H9 (cell line): ENCODE data around the gene TECPR2. TPM values are rescaled to one million over a fixed set of nuclear protein-coding genes. Genes with fewer than 3 reads are reported as not detected.

Experiments
- DNase-seq: peaks from one replicate; pipeline ENCODE4 v3.0.0-alpha.2; 2017
- H2AFZ ChIP-seq: one replicate; pipeline ENCODE4 v1.6.1; 2013; ENCODE audit warnings: mild to moderate bottlenecking, low read length, control low read depth, moderate library complexity
- H2AK5ac ChIP-seq: 2 replicates; pipeline ENCODE4 v1.6.1; 2013; ENCODE audit warnings: low read length, control low read depth, mixed read lengths; ENCODE audit not compliant: insufficient read length
- H2BK120ac ChIP-seq: one replicate; pipeline ENCODE4 v1.6.1; 2013; ENCODE audit warnings: low read depth, mild to moderate bottlenecking, low read length, control low read depth, inconsistent platforms; ENCODE audit not compliant: poor library complexity, severe bottlenecking
- H2BK12ac ChIP-seq: 2 replicates; pipeline ENCODE4 v1.6.1; 2013; ENCODE audit warnings: low read length, control low read depth, mixed read lengths, low read depth; ENCODE audit not compliant: insufficient read length
- H2BK15ac ChIP-seq: 2 replicates; pipeline ENCODE4 v1.6.1; 2013; ENCODE audit warnings: low read depth, low read length, control low read depth
- H2BK20ac ChIP-seq: one replicate; pipeline ENCODE4 v1.6.1; 2013; ENCODE audit warnings: low read depth, mild to moderate bottlenecking, low read length, control low read depth, inconsistent platforms; ENCODE audit not compliant: poor library complexity, severe bottlenecking
- H2BK5ac ChIP-seq: 2 replicates; pipeline ENCODE4 v1.6.1; 2013; ENCODE audit warnings: low read length, control low read depth, mixed read lengths; ENCODE audit not compliant: insufficient read length
- H3K14ac ChIP-seq: 2 replicates; pipeline ENCODE4 v1.6.1; 2013; ENCODE audit warnings: low read length, control low read depth; ENCODE audit not compliant: insufficient read depth
- H3K18ac ChIP-seq: 2 replicates; pipeline ENCODE4 v1.6.1; 2013; ENCODE audit warnings: low read depth, mild to moderate bottlenecking, mixed read lengths, low read length, control low read depth; ENCODE audit not compliant: insufficient read length
- H3K23ac ChIP-seq: 2 replicates; pipeline ENCODE4 v1.6.1; 2013; ENCODE audit warnings: low read length, control low read depth, mixed read lengths, low read depth; ENCODE audit not compliant: insufficient read length
- H3K23me2 ChIP-seq: 2 replicates; pipeline ENCODE4 v1.6.1; 2013; ENCODE audit warnings: low read depth, mild to moderate bottlenecking, mixed read lengths, low read length, control low read depth; ENCODE audit not compliant: insufficient read length, poor library complexity, severe bottlenecking
- H3K27ac ChIP-seq: 2 replicates; pipeline ENCODE4 v1.5.1; 2013; ENCODE audit warnings: low read length, control low read depth, mixed read lengths, low read depth; ENCODE audit not compliant: insufficient read length
- H3K27me3 ChIP-seq: 2 replicates; pipeline ENCODE4 v1.6.1; 2013; ENCODE audit warnings: low read length, control low read depth, inconsistent platforms; ENCODE audit not compliant: insufficient read depth
- H3K4ac ChIP-seq: 2 replicates; pipeline ENCODE4 v1.6.1; 2013; ENCODE audit warnings: low read depth, mild to moderate bottlenecking, control low read depth, inconsistent platforms, low read length, moderate library complexity
- H3K4me1 ChIP-seq: 2 replicates; pipeline ENCODE4 v1.6.1; 2013; ENCODE audit warnings: low read length, control low read depth, inconsistent platforms; ENCODE audit not compliant: insufficient read depth
- H3K4me2 ChIP-seq: 2 replicates; pipeline ENCODE4 v1.6.1; 2013; ENCODE audit warnings: low read length, control low read depth, mixed read lengths; ENCODE audit not compliant: insufficient read length, insufficient read depth
- H3K56ac ChIP-seq: 2 replicates; pipeline ENCODE4 v1.6.1; 2013; ENCODE audit warnings: low read depth, mild to moderate bottlenecking, mixed read lengths, low read length, control low read depth; ENCODE audit not compliant: insufficient read length
- H3K79me1 ChIP-seq: 2 replicates; pipeline ENCODE4 v1.6.1; 2013; ENCODE audit warnings: low read depth, mild to moderate bottlenecking, moderate library complexity, low read length, control low read depth, inconsistent platforms; ENCODE audit not compliant: insufficient read depth, poor library complexity, severe bottlenecking
- H3K79me2 ChIP-seq: 2 replicates; pipeline ENCODE4 v1.6.1; 2013; ENCODE audit warnings: low read length, control low read depth, inconsistent platforms; ENCODE audit not compliant: insufficient read depth
- H3K9ac ChIP-seq: 2 replicates; pipeline ENCODE4 v1.6.1; 2013; ENCODE audit warnings: low read length, control low read depth, mixed read lengths; ENCODE audit not compliant: insufficient read length; ENCODE audit errors: extremely low read depth
- H3K9me3 ChIP-seq: one replicate; pipeline ENCODE4 v1.6.1; 2013; ENCODE audit warnings: low read depth, low read length, inconsistent platforms; ENCODE audit not compliant: control insufficient read depth
- H3T11ph ChIP-seq: one replicate; pipeline ENCODE4 v1.6.1; 2013; ENCODE audit warnings: mild to moderate bottlenecking, low read length, control low read depth, inconsistent platforms
- H4K20me1 ChIP-seq: one replicate; pipeline ENCODE4 v1.6.1; 2013; ENCODE audit not compliant: control insufficient read depth, insufficient read length, insufficient read depth
- H4K5ac ChIP-seq: 2 replicates; pipeline ENCODE4 v1.6.1; 2013; ENCODE audit warnings: low read depth, mild to moderate bottlenecking, mixed read lengths, low read length, control low read depth; ENCODE audit not compliant: insufficient read length
- H4K8ac ChIP-seq: replicated peaks from 2 replicates; pipeline ENCODE4 v1.6.1; 2013; ENCODE audit warnings: low read length, control low read depth, mixed read lengths, low read depth; ENCODE audit not compliant: insufficient read length
- H4K91ac ChIP-seq: 2 replicates; pipeline ENCODE4 v1.6.1; 2013; ENCODE audit warnings: low read depth, mild to moderate bottlenecking, moderate library complexity, mixed read lengths, low read length, control low read depth; ENCODE audit not compliant: insufficient read length
- H3K27ac Mint-ChIP-seq, 3 experiments: 2 replicates in 2 of 3; 3 replicates in 1 of 3; pipeline ENCODE4 v1.8.0; 2020 to 2021; ENCODE audit warnings: mixed read lengths in 3 of 3, mild to moderate bottlenecking in 1 of 3, moderate library complexity in 1 of 3
- H3K27me3 Mint-ChIP-seq: 2 replicates; pipeline ENCODE4 v1.8.0; 2021; ENCODE audit warnings: low read depth, mild to moderate bottlenecking, moderate library complexity, mixed read lengths
- H3K36me3 Mint-ChIP-seq, 3 experiments: 2 replicates in 2 of 3; 3 replicates in 1 of 3; pipeline ENCODE4 v1.8.0; 2020 to 2021; ENCODE audit warnings: low read depth in 3 of 3, mixed read lengths in 3 of 3; ENCODE audit not compliant: insufficient read depth in 1 of 3
- H3K4me1 Mint-ChIP-seq, 2 experiments: 2 replicates each; pipeline ENCODE4 v1.8.0; 2020; ENCODE audit warnings: mixed read lengths in 2 of 2
- H3K4me3 Mint-ChIP-seq, 2 experiments: 2 replicates in 1 of 2; 3 replicates in 1 of 2; pipeline ENCODE4 v1.8.0; 2020 to 2021; ENCODE audit warnings: mild to moderate bottlenecking in 2 of 2, mixed read lengths in 2 of 2, moderate library complexity in 1 of 2
- H3K9me3 Mint-ChIP-seq, 2 experiments: 2 replicates in 1 of 2; 3 replicates in 1 of 2; pipeline ENCODE4 v1.8.0; 2020; ENCODE audit warnings: mild to moderate bottlenecking in 2 of 2, mixed read lengths in 2 of 2, moderate library complexity in 1 of 2
- WGBS: extraction: QIAGEN DNeasy Blood & Tissue Kit; methylation state at CpG from one replicate; pipeline ENCODE4 v1.1.7; 2013; ENCODE audit warnings: missing lambda C conversion rate, low lambda C conversion rate, mixed read lengths; ENCODE audit not compliant: insufficient read length; ENCODE audit errors: extremely low coverage; 5-methylcytosine and 5-hydroxymethylcytosine counted together
- total RNA-seq: library from RNA; stranded (reverse); gene quantifications from 2 replicates; pipeline ENCODE4 v1.2.1, GENCODE V29; 2021
- TF ChIP-seq, protein P1 (sequence below): fragments of 200-600 bp; sonication (generic); conservative IDR thresholded peaks from 3 replicates; pipeline ENCODE4 v1.8.0; 2021; ENCODE audit warnings: antibody characterized with exemption, mild to moderate bottlenecking

TECPR2 gene
- total RNA-seq, 1 experiment from 2014 or later: 15.4 TPM

- peaks cover 3 to 4% of the 10 kb centered on the region in 2 experiments; a peak in 2 of 4 replicates for H3K4me1 Mint-ChIP-seq
- H2BK12ac ChIP-seq: no peak overlapping the region
- H4K5ac ChIP-seq: no peak overlapping the region
- no peaks in the 10 kb centered on the region for H3K27me3 ChIP-seq
- H2AFZ ChIP-seq: no peak overlapping the region
- no peak overlapping the region for H4K91ac ChIP-seq
- no peak overlapping the region for H3K4me3 Mint-ChIP-seq
- H3K23me2 ChIP-seq: no peaks in the 10 kb centered on the region
- no peak overlapping the region for H2BK15ac ChIP-seq
- no peaks in the 10 kb centered on the region for H3K36me3 Mint-ChIP-seq
- H3K79me1 ChIP-seq: no peaks in the 10 kb centered on the region
- no peaks in the 10 kb centered on the region for H3K79me2 ChIP-seq
- no peak overlapping the region for H3K9ac ChIP-seq
- TF ChIP-seq, protein P1, sequence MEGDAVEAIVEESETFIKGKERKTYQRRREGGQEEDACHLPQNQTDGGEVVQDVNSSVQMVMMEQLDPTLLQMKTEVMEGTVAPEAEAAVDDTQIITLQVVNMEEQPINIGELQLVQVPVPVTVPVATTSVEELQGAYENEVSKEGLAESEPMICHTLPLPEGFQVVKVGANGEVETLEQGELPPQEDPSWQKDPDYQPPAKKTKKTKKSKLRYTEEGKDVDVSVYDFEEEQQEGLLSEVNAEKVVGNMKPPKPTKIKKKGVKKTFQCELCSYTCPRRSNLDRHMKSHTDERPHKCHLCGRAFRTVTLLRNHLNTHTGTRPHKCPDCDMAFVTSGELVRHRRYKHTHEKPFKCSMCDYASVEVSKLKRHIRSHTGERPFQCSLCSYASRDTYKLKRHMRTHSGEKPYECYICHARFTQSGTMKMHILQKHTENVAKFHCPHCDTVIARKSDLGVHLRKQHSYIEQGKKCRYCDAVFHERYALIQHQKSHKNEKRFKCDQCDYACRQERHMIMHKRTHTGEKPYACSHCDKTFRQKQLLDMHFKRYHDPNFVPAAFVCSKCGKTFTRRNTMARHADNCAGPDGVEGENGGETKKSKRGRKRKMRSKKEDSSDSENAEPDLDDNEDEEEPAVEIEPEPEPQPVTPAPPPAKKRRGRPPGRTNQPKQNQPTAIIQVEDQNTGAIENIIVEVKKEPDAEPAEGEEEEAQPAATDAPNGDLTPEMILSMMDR: no peak
- no peak overlapping the region for H2BK120ac ChIP-seq
- H3K14ac ChIP-seq: no peak overlapping the region
- no peak overlapping the region for H2BK20ac ChIP-seq
- peak overlapping the region in 2 of 3 experiments; percentile 33 to 39; a peak in 1 of 7 replicates for H3K27ac Mint-ChIP-seq
- H3K9me3 ChIP-seq: no peaks in the 10 kb centered on the region
- no peak overlapping the region for H2AK5ac ChIP-seq
- H3K9me3 Mint-ChIP-seq: no peaks in the 10 kb centered on the region
- H3K27ac ChIP-seq: no peak overlapping the region
- H3K4ac ChIP-seq: no peak overlapping the region
- no peaks in the 10 kb centered on the region for H3K4me1 ChIP-seq
- no peak overlapping the region for H4K8ac ChIP-seq
- no peak for DNase-seq
- H3K56ac ChIP-seq: no peak overlapping the region
- no peak overlapping the region for H2BK5ac ChIP-seq
- WGBS: no CpG with 5 or more reads among the region's 18 CpGs
- no peaks in the 10 kb centered on the region for H4K20me1 ChIP-seq
- no peak overlapping the region for H3K18ac ChIP-seq
- no peak overlapping the region for H3K23ac ChIP-seq
- no peaks in the 10 kb centered on the region; the same call in 1 of the 2 replicates for H3K27me3 Mint-ChIP-seq
- no peak overlapping the region for H3T11ph ChIP-seq
- H3K4me2 ChIP-seq: no peak overlapping the region
These were observed 127.7 kb downstream of the TECPR2 start for GRCh38 chr14:102490456-102490855.
